Subcutaneous abdominal adipose tissue (tissue), 5 donors: ENCODE measurements around the gene PRKAR1B.

Source experiments
- H3K27ac ChIP-seq: one replicate; pipeline ENCODE4 v1.7.0; 2013; ENCODE audit warnings: low read depth, mild to moderate bottlenecking, inconsistent platforms, low read length, moderate library complexity
- H3K27me3 ChIP-seq, 5 donors: one replicate each; pipeline ENCODE4 v1.7.0; 2013; ENCODE audit warnings: low read length in 5 of 5, inconsistent platforms in 1 of 5; ENCODE audit not compliant: control insufficient read depth in 5 of 5, insufficient read depth in 4 of 5
- H3K36me3 ChIP-seq, 5 donors: one replicate each; pipeline ENCODE4 v1.7.0; 2013; ENCODE audit warnings: low read length in 5 of 5; ENCODE audit not compliant: control insufficient read depth in 5 of 5, insufficient read depth in 5 of 5
- H3K4me1 ChIP-seq, 5 donors: one replicate each; pipeline ENCODE4 v1.7.0; 2013; ENCODE audit warnings: low read length in 5 of 5, mild to moderate bottlenecking in 3 of 5, moderate library complexity in 1 of 5; ENCODE audit not compliant: control insufficient read depth in 5 of 5, insufficient read depth in 5 of 5
- H3K4me3 ChIP-seq, 5 donors: one replicate each; pipeline ENCODE4 v1.7.0; 2013; ENCODE audit warnings: low read length in 5 of 5, low read depth in 1 of 5
- H3K9ac ChIP-seq, 5 donors: one replicate each; pipeline ENCODE4 v1.7.0; 2013; ENCODE audit warnings: low read length in 5 of 5, mild to moderate bottlenecking in 4 of 5, moderate library complexity in 3 of 5
- H3K9me3 ChIP-seq, 5 donors: one replicate each; pipeline ENCODE4 v1.7.0; 2013; ENCODE audit warnings: low read length in 5 of 5; ENCODE audit not compliant: control insufficient read depth in 5 of 5
- donor health status: healthy.
- donor health status: healthy.
- donor health status: healthy.
- donor health status: healthy.
- donor health status: healthy.

The PRKAR1B gene

GRCh38 chr7:631291-631711, 95.8 kb downstream of the PRKAR1B start:
- H3K4me1 ChIP-seq = peaks cover 0 to 5% (median 0%) of the 10 kb centered on the region in 5 donors
- no peak overlapping the region for H3K27ac ChIP-seq
- no peaks in the 10 kb centered on the region for H3K27me3 ChIP-seq
- no peak overlapping the region for H3K9ac ChIP-seq
- H3K36me3 ChIP-seq = no peaks in the 10 kb centered on the region
- H3K4me3 ChIP-seq = no peak overlapping the region
- no peaks in the 10 kb centered on the region for H3K9me3 ChIP-seq

- H3K9ac ChIP-seq = no peak overlapping the region
Measured at GRCh38 chr7:630539-630938, 96.5 kb downstream of the PRKAR1B start.

GRCh38 chr7:630111-630511, 97.0 kb downstream of the PRKAR1B start:
- Histone ChIP-seq H3K4me1 (peaks cover 0 to 3% (median 0%) of the 10 kb centered on the region in 5 donors), H3K9me3 (peaks cover under 1 to 8% (median 6%) of the 10 kb centered on the region in 5 donors), H3K36me3 (no peaks in the 10 kb centered on the region), H3K27ac (no peak overlapping the region), H3K4me3 (no peak overlapping the region), H3K9ac (no peak overlapping the region), H3K27me3 (no peaks in the 10 kb centered on the region)

More at GRCh38 chr7:630539-630938, 96.5 kb downstream of the PRKAR1B start:
- no peaks in the 10 kb centered on the region for H3K36me3 ChIP-seq
- H3K4me3 ChIP-seq = no peak overlapping the region
- H3K4me1 ChIP-seq = peaks cover 0 to 5% (median 0%) of the 10 kb centered on the region in 5 donors
- no peaks in the 10 kb centered on the region for H3K27me3 ChIP-seq
- H3K27ac ChIP-seq = no peak overlapping the region
- peaks cover 0 to 4% (median 2%) of the 10 kb centered on the region in 5 donors for H3K9me3 ChIP-seq

- Histone ChIP-seq H3K27me3 (no peaks in the 10 kb centered on the region), H3K4me1 (no peaks in the 10 kb centered on the region), H3K4me3 (no peak overlapping the region), H3K9me3 (peaks cover 2 to 16% (median 10%) of the 10 kb centered on the region in 5 donors), H3K27ac (no peak overlapping the region), H3K36me3 (no peaks in the 10 kb centered on the region), H3K9ac (no peak overlapping the region)
Measured at GRCh38 chr7:628826-629225, 98.3 kb downstream of the PRKAR1B start.

GRCh38 chr7:628402-628763, 98.7 kb downstream of the PRKAR1B start:
- Histone ChIP-seq H3K36me3 (no peaks in the 10 kb centered on the region), H3K4me1 (no peaks in the 10 kb centered on the region), H3K9me3 (peaks cover 2 to 16% (median 12%) of the 10 kb centered on the region in 5 donors), H3K27ac (no peak overlapping the region), H3K4me3 (no peak overlapping the region), H3K27me3 (no peaks in the 10 kb centered on the region), H3K9ac (no peak overlapping the region)

GRCh38 chr7:627661-628401, 99.2 kb downstream of the PRKAR1B start:
- Histone ChIP-seq H3K9me3 (peaks cover 2 to 16% (median 12%) of the 10 kb centered on the region in 5 donors), H3K27me3 (no peaks in the 10 kb centered on the region), H3K4me1 (no peaks in the 10 kb centered on the region), H3K36me3 (no peaks in the 10 kb centered on the region), H3K27ac (no peak overlapping the region), H3K4me3 (no peak overlapping the region), H3K9ac (no peak overlapping the region)

GRCh38 chr7:625376-625971, 101.6 kb downstream of the PRKAR1B start:
- H3K27ac ChIP-seq = no peak overlapping the region

GRCh38 chr7:623464-623863, 103.6 kb downstream of the PRKAR1B start:
- peaks cover 10 to 34% (median 24%) of the 10 kb centered on the region in 5 donors for H3K9me3 ChIP-seq
- H3K9ac ChIP-seq = no peak overlapping the region
- H3K27ac ChIP-seq = no peak overlapping the region
- no peaks in the 10 kb centered on the region for H3K27me3 ChIP-seq
- H3K4me1 ChIP-seq = peaks cover 0 to 2% (median 0%) of the 10 kb centered on the region in 5 donors
- H3K4me3 ChIP-seq = no peak overlapping the region
- H3K36me3 ChIP-seq = no peaks in the 10 kb centered on the region

More at GRCh38 chr7:625376-625971, 101.6 kb downstream of the PRKAR1B start:
- no peaks in the 10 kb centered on the region for H3K36me3 ChIP-seq
- H3K4me1 ChIP-seq = no peaks in the 10 kb centered on the region
- peaks cover 10 to 28% (median 24%) of the 10 kb centered on the region in 5 donors for H3K9me3 ChIP-seq
- peak overlapping the region in 1 of 5 donors; percentile 35 for H3K4me3 ChIP-seq
- H3K27me3 ChIP-seq = no peaks in the 10 kb centered on the region
- no peak overlapping the region for H3K9ac ChIP-seq

- Histone ChIP-seq H3K9me3 (peaks cover 10 to 34% (median 24%) of the 10 kb centered on the region in 5 donors), H3K4me3 (peak overlapping the region in 1 of 5 donors; percentile 3), H3K27me3 (no peaks in the 10 kb centered on the region), H3K4me1 (peaks cover 0 to 7% (median 0%) of the 10 kb centered on the region in 5 donors), H3K9ac (no peak overlapping the region), H3K27ac (no peak overlapping the region), H3K36me3 (no peaks in the 10 kb centered on the region)
Measured at GRCh38 chr7:621572-622285, 105.4 kb downstream of the PRKAR1B start.

GRCh38 chr7:620885-621284, 106.2 kb downstream of the PRKAR1B start:
- Histone ChIP-seq H3K27me3 (no peaks in the 10 kb centered on the region), H3K4me3 (no peak overlapping the region), H3K9me3 (peaks cover 10 to 34% (median 24%) of the 10 kb centered on the region in 5 donors), H3K9ac (no peak overlapping the region), H3K4me1 (peaks cover 0 to 7% (median 0%) of the 10 kb centered on the region in 5 donors), H3K27ac (no peak overlapping the region), H3K36me3 (no peaks in the 10 kb centered on the region)
